ENCODE results near the gene TEX101. TPM values are rescaled to one million over a fixed set of nuclear protein-coding genes. Genes with fewer than 3 reads are reported as not detected.

Gene TEX101
- total RNA-seq = not detected in 2 replicates

DNA sequence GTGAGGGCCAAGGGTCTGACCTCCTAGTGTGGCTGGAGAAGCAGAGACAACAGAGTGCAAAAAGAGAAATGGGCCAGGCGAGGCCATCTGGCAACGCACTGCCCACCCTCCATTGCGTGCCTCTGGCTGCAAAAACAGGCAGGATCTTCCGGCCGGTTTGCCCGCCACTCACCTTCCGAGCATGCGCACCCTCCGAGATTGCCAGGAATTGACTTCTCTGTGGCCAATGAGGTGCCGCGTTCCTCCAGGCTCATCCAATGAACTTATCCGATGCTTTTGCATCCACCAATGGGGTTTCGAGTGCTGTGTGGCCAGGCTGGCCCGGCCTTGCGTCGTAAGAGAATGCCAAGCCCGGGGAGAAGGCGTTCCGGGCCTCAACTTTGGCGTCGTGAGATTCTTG, at the start of gene TEX101:
TSS of gene TEX101 (plus strand) at position 337 of the 400 bp plus-strand sequence. CDS start 1,030 bp downstream, outside the sequence.

DNA sequence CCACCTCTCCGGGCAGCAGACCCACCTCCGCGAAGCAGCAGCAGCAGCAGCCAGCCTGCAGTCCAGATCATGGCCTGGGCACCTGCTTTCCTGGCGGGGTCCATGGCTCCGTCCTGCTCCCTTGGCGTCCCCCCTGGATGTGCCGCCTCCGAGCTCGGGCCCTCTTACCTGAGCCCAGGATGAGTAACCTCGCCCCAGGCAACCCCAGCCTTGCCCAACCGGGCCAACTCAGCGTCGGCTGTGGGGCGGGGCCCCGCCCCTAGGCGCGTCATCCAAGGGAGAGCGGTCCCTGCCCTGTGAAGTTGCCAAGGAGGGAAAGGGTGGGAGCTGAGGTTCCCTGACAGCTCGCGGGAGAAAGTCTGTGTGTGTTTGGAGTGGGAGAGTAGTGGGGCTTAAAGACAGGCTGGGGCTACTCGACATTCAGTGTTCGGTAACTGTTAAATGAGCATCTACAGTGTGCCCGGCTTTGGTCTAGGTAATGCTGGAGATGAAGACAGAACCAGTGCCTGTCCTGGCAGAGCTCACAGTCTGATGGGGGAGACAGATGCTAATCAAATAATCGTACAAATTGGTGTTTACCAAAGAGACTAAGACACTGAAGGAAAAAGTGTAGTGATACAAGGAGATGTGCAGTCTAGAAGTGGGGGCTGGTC, 50.9 kb downstream of the TEX101 start, which contains the start of gene LYPD3:
TSS of gene LYPD3 (minus strand) at position 141 of the 653 bp plus-strand sequence. CDS start at position 104, 37 bp downstream.

Other genes starting within 250 kb of the TEX101 start
- 0.17 and 0.30 TPM in 2 replicates for gene PSG5, start 228.4 kb upstream of the TEX101 start, total RNA-seq
- gene PSG4, start 209.3 kb upstream of the TEX101 start, total RNA-seq = not detected in 2 replicates
- gene PSG9, start 145.4 kb upstream of the TEX101 start, total RNA-seq = 0.15 TPM in 1 of 2 replicates, not detected in the other
- not detected in 2 replicates for gene CD177, start 61.2 kb upstream of the TEX101 start, total RNA-seq
- 0.50 and 0.59 TPM in 2 replicates for gene LYPD3, start 50.7 kb downstream of the TEX101 start, total RNA-seq
- gene PHLDB3, start 89.9 kb downstream of the TEX101 start, total RNA-seq = 3.7 and 5.0 TPM in 2 replicates
- 69.8 and 80.3 TPM in 2 replicates for gene ETHE1, start 112.3 kb downstream of the TEX101 start, total RNA-seq
- 0.17 and 0.59 TPM in 2 replicates for gene ZNF575, start 118.3 kb downstream of the TEX101 start, total RNA-seq
- gene XRCC1, start 160.6 kb downstream of the TEX101 start, total RNA-seq = 40.0 and 48.0 TPM in 2 replicates
- 6.2 and 7.3 TPM in 2 replicates for gene PINLYP, start 160.9 kb downstream of the TEX101 start, total RNA-seq
- gene IRGQ, start 181.2 kb downstream of the TEX101 start, total RNA-seq = 7.7 and 10.1 TPM in 2 replicates
- gene ZNF576, start 181.7 kb downstream of the TEX101 start, total RNA-seq = 8.4 and 11.0 TPM in 2 replicates
- 0.34 TPM in 1 of 2 replicates, not detected in the other for gene SRRM5, start 197.2 kb downstream of the TEX101 start, total RNA-seq
- 30.8 and 35.3 TPM in 2 replicates for gene ZNF428, start 204.7 kb downstream of the TEX101 start, total RNA-seq
- 1.5 and 2.2 TPM in 2 replicates for gene CADM4, start 225.0 kb downstream of the TEX101 start, total RNA-seq

Data from bronchus fibroblast of lung (primary cell).